Panc1 (cell line): Measurements from ENCODE around the gene EMP2. TPM values are rescaled to one million over a fixed set of nuclear protein-coding genes. Genes with fewer than 3 reads are reported as not detected.

Experiments used
- total RNA-seq: library from RNA; stranded (reverse); gene quantifications from one replicate; pipeline ENCODE4 v1.2.1, GENCODE V29; 2021; ENCODE audit not compliant: unreplicated experiment

EMP2 gene
- total RNA-seq, 1 experiment from 2014 or later = 13.8 TPM

Other genes with a start within 250 kb of the EMP2 start
- 25.2 TPM for gene ATF7IP2, start 194.5 kb downstream of the EMP2 start, total RNA-seq
- gene TEKT5, start 114.3 kb upstream of the EMP2 start, total RNA-seq = not detected
- gene NUBP1, start 163.2 kb upstream of the EMP2 start, total RNA-seq = 27.5 TPM
- not detected for gene TVP23A, start 238.2 kb upstream of the EMP2 start, total RNA-seq